Stimulated activated CD4-positive, alpha-beta T cell treated with anti-CD3 and anti-CD28 coated beads, Interleukin-2, amount 100 ng/mL, for 24 hours (primary cell): ENCODE results near the gene SIGLEC14.
A peak's percentile ranks its signal among the peaks of the same experiment; 100 is the strongest.

ENCODE experiments used
- DNase-seq, 2 donors: peaks; one replicate each; pipeline ENCODE4 v3.0.0-alpha.2; 2020

Gene SIGLEC14

DNA sequence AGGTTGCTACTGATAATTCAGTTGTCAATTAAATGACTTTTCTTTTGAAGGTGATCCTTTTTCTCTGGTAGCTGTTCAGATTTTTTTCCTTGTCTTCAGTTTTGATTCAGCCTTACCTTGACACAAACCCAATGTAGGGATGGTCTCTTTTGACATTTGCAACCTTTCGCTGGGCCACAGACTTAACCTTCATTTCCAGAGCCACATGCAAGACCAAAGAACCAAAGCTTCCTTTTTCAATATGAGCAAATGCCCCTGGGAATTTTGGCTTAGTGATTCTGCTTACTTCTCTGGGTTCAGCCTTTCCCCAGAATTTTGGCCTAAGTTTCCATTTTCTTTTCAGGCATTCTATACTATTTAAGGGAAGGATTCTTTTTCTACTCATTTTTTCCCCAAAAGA lies 36.0 kb downstream of the SIGLEC14 start:
- no peak for DNase-seq

GRCh38 chr19:51607920-51608562 lies 38.6 kb downstream of the SIGLEC14 start:
- peak; percentile 74 to 80 for DNase-seq

GRCh38 chr19:51607077-51607476 lies 39.5 kb downstream of the SIGLEC14 start:
- DNase-seq, result peak; percentile 26 to 45

DNA sequence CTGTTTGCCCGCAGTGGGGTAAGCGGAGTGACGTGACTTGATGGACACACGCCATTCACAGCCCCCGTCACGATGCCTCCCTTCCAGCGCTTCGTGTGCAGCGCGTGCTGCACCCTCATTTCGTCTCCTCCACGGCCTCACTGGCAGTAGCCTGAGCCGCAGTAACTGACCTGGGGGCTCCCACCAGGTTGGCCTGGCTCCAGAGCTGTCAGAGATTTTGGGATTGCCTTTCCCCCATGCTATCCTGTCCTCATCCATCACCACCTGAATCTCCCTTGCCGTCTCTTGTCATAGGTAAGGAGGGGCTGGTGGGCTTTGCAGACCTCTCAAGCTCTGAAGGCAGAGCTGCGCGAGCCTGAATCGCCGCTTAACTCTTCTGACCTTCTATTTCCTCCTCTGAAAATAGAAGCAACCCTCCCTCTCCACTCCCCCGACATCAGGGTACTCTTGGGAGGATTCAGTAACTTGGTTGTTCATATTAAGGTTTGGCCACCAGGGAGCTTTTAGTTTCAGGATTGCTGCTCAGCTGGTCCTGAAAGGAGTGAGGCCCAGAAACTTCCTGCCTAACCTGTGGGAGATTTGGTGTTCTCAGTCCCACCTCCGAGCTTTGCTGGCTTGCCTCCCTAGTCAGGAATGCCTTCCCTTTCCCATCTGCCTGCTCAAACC lies 44.3 kb downstream of the SIGLEC14 start:
- no peak for DNase-seq

GRCh38 chr19:51600940-51601580 lies 45.6 kb downstream of the SIGLEC14 start:
- peak in 1 of 2 donors; percentile 8 for DNase-seq

DNA sequence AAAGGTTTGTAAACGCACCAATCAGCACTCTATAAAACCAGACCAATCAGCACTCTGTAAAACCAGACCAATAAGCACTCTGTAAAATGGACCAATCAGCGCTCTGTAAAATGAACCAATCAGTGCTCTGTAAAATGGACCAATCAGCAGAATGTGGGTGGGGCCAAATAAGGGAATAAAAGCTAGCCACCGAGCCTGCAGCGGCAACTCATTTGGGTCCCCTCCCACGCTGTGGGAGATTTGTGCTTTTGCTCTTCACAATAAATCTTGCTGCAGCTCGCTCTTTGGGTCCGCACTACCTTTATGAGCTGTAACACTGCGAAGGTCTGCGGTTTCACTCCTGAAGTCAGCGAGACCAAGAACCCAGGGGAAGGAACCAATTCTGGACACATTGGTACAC lies 47.5 kb downstream of the SIGLEC14 start:
- no peak for DNase-seq

GRCh38 chr19:51598159-51598915 lies 48.3 kb downstream of the SIGLEC14 start:
- DNase-seq, result no peak

DNA sequence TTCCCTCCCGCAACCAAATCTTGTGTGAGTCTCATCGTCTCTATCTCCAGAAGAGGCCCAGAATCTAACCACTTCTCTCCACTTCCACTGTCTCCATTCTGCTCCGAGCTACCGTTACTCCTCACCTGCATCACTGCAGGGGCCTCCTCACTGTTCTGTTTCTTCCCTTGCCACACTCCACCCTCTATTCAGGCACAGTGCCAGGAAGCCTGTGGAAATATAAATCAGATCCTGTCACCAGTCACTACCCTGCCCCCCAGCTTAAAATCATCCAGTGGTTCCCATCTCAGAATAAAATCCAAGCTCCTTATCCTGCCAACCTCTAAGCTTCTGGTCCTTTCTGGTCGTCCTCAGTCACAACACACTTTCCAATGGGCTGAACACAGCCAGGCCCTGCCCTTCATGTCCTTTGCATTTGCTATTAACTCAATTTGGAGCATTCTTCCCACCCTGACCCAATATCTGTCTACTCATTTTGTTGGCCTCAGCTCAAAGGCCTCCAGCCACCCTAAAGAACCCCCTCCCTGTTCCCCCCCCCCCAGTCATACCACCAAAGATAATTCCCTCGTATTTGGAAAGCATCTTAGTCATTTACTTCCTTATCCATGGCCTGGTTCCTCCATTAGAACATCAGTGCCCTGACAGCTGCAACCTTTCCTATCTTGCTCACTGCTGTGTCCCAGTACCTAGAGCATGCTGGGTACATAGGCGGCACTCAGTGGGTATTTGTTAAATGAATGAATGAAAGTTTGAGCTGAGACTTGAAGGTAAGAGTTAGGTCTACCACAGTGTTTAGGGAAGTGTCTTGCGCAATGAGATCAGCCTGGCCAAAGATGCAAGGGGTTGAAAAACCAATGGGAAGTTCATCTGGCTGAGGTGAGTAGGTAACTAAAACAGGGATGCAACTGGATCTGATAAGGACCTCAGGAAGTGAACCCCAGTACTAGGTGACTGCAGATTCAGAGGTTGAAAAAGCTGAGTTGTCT lies 51.1 kb downstream of the SIGLEC14 start:
- no peak for DNase-seq

- peak in 1 of 2 donors; percentile 22 for DNase-seq
Observed at GRCh38 chr19:51594774-51595109, 51.9 kb downstream of the SIGLEC14 start.

- peak; percentile 96 to 97 for DNase-seq
Observed at GRCh38 chr19:51593969-51594773, 52.5 kb downstream of the SIGLEC14 start.

GRCh38 chr19:51593138-51593890 lies 53.3 kb downstream of the SIGLEC14 start:
- no peak for DNase-seq
